ENCODE results near the gene NF2.

- TF ChIP-seq CTCF (conservative IDR thresholded peaks at IDR 0.05; ENCODE audit: low read depth, low read length) (no peak), EZH2 (IDR thresholded peaks at IDR 0.05; ENCODE audit: low read length, unreplicated experiment) (no peak), EZH2phosphoT487 (IDR thresholded peaks at IDR 0.05; ENCODE audit: borderline replicate concordance, low read length) (no peak)
Observed at GRCh38 chr22:29607426-29607825, 4.0 kb downstream of the NF2 start.
